ENCODE data around the gene CUBN.

DNA sequence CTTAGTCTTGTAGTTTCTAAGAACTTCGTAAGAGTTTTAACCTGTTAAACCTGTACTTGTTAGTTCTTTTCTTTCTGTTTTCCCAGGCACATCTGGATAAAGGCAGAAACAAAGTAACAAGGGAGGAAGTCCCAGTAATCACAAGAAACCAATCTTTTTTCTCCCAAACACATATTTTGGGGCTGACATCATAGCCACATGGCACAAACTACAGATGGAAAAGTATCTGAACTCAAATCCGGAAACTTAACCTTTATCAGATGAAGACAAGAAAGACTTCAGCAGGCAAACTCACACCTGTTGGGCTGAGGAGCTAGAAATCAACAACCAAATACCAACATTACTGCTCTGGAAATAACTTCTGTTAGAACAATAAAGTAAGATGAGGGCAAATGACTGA lies 67.1 kb downstream of the CUBN start:
- TF ChIP-seq, protein P1, sequence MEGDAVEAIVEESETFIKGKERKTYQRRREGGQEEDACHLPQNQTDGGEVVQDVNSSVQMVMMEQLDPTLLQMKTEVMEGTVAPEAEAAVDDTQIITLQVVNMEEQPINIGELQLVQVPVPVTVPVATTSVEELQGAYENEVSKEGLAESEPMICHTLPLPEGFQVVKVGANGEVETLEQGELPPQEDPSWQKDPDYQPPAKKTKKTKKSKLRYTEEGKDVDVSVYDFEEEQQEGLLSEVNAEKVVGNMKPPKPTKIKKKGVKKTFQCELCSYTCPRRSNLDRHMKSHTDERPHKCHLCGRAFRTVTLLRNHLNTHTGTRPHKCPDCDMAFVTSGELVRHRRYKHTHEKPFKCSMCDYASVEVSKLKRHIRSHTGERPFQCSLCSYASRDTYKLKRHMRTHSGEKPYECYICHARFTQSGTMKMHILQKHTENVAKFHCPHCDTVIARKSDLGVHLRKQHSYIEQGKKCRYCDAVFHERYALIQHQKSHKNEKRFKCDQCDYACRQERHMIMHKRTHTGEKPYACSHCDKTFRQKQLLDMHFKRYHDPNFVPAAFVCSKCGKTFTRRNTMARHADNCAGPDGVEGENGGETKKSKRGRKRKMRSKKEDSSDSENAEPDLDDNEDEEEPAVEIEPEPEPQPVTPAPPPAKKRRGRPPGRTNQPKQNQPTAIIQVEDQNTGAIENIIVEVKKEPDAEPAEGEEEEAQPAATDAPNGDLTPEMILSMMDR (conservative IDR thresholded peaks at IDR 0.05): no peak
- TF ChIP-seq ZFX (IDR thresholded peaks at IDR 0.05): no peak
